Transverse colon (tissue), 4 donors: Measurements from ENCODE around the gene SYNJ1.

ENCODE experiments used
- CTCF ChIP-seq, 5 experiments: fragments of 200-600 bp in 3 of 5; fragments of 450-650 bp in 2 of 5; sonication (generic) in 3 of 5; IDR thresholded peaks; 1 replicate in 2 of 5; 2 replicates in 3 of 5; pipeline ENCODE4 v1.5.1; 2016 to 2017; ENCODE audit warnings: antibody characterized with exemption in 5 of 5, inconsistent platforms in 3 of 5, mild to moderate bottlenecking in 2 of 5, moderate library complexity in 1 of 5
- EP300 ChIP-seq: sonication (generic); formaldehyde crosslinking; IDR thresholded peaks from one replicate; pipeline ENCODE4 v1.6.1; 2017; ENCODE audit warnings: antibody characterized with exemption, low read depth
- POLR2A ChIP-seq: fragments of 450-650 bp; IDR thresholded peaks from one replicate; pipeline ENCODE4 v1.6.1; 2016; ENCODE audit warnings: antibody characterized with exemption, mild to moderate bottlenecking, moderate library complexity
- POLR2AphosphoS5 ChIP-seq, 3 donors: sonication (generic); formaldehyde crosslinking; IDR thresholded peaks; one replicate each; pipeline ENCODE4 v1.6.1; 2016; ENCODE audit warnings: antibody characterized with exemption in 3 of 3

GRCh38 chr21:32776743-32777142 is 48.9 kb upstream of the SYNJ1 start:
- no peak for TF ChIP-seq CTCF (IDR thresholded peaks at IDR 0.05)
- TF ChIP-seq EP300 = no peak
- TF ChIP-seq POLR2AphosphoS5 (IDR thresholded peaks at IDR 0.05) = no peak
- TF ChIP-seq POLR2A = no peak
